Mucosa of rectum (tissue), 2 donors: ENCODE results near the gene CAPN3.

ENCODE experiments used
- H3K27ac ChIP-seq, 2 donors: one replicate each; pipeline ENCODE4 v1.7.0; 2013; ENCODE audit warnings: inconsistent platforms in 2 of 2, low read depth in 2 of 2, low read length in 2 of 2
- H3K27me3 ChIP-seq, 2 donors: one replicate each; pipeline ENCODE4 v1.7.0; 2013; ENCODE audit warnings: low read length in 2 of 2; ENCODE audit not compliant: control insufficient read depth in 2 of 2, insufficient read depth in 2 of 2
- H3K36me3 ChIP-seq, 2 donors: one replicate each; pipeline ENCODE4 v1.7.0; 2013; ENCODE audit warnings: low read length in 2 of 2; ENCODE audit not compliant: control insufficient read depth in 2 of 2, insufficient read depth in 2 of 2
- H3K4me1 ChIP-seq, 2 donors: one replicate each; pipeline ENCODE4 v1.7.0; 2013; ENCODE audit warnings: low read length in 2 of 2, mild to moderate bottlenecking in 1 of 2; ENCODE audit not compliant: control insufficient read depth in 2 of 2, insufficient read depth in 2 of 2
- H3K4me3 ChIP-seq, 2 donors: one replicate each; pipeline ENCODE4 v1.7.0; 2013; ENCODE audit warnings: low read length in 2 of 2
- H3K9ac ChIP-seq, 2 donors: one replicate each; pipeline ENCODE4 v1.7.0; 2013; ENCODE audit warnings: low read length in 2 of 2, low read depth in 1 of 2, mild to moderate bottlenecking in 1 of 2
- H3K9me3 ChIP-seq, 2 donors: one replicate each; pipeline ENCODE4 v1.7.0; 2013; ENCODE audit warnings: low read length in 2 of 2; ENCODE audit not compliant: control insufficient read depth in 2 of 2
- donor health status: healthy.
- donor health status: Normal muscosa, but diverticular disease.

Gene CAPN3

DNA sequence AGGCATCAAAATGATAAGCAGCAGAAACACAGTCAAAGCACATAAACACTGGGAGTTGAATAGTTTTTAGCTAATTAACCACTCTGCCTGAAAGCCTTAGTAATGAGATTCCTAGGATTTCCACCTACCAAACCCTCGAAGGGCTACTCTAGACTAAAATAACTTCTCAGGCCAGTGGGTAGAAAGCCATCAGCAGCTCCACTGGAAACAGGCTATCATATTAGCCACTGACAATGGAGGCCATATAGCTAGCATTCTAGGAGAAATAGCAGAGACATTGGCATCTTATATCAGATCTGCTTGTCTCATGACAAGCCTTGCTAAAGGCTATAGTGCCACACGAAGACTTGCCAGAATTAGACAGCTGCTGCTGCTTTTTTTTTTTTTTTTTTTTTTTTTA, 4.5 kb upstream of the CAPN3 start:
- no peaks in the 10 kb centered on the region for H3K4me1 ChIP-seq
- H3K27ac ChIP-seq: no peak overlapping the region
- peaks cover 37 to 41% of the 10 kb centered on the region in 2 donors for H3K36me3 ChIP-seq
- no peak overlapping the region for H3K4me3 ChIP-seq
- H3K9me3 ChIP-seq: no peaks in the 10 kb centered on the region
- no peaks in the 10 kb centered on the region for H3K27me3 ChIP-seq
- H3K9ac ChIP-seq: no peak overlapping the region

DNA sequence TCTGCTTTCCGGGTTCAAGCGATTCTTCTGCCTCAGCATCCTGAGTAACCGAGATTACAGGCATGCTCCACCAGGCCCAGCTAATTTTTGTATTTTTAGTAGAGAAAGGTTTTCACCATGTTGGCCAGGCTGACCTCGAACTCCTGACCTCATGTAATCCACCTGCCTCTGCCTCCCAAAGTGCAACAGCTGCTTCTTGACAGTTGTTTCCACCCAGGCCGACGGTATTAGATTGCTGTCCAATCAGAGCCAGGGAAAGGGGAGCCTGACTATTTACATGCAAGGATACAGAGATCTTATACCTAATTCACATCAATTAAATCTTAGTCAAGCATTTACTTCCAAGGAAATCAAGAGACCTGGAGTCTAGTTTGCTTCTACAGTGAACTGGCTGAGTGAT, 4.0 kb upstream of the CAPN3 start:
- Histone ChIP-seq H3K9ac (no peak overlapping the region), H3K4me3 (no peak overlapping the region), H3K36me3 (peaks cover 37 to 41% of the 10 kb centered on the region in 2 donors), H3K4me1 (no peaks in the 10 kb centered on the region), H3K27me3 (no peaks in the 10 kb centered on the region), H3K9me3 (no peaks in the 10 kb centered on the region), H3K27ac (no peak overlapping the region)

GRCh38 chr15:42356851-42357250, 2.5 kb upstream of the CAPN3 start:
- no peak overlapping the region for H3K27ac ChIP-seq
- H3K27me3 ChIP-seq: no peaks in the 10 kb centered on the region
- H3K9me3 ChIP-seq: no peaks in the 10 kb centered on the region
- no peaks in the 10 kb centered on the region for H3K4me1 ChIP-seq
- H3K36me3 ChIP-seq: peaks cover 27 to 36% of the 10 kb centered on the region in 2 donors
- H3K4me3 ChIP-seq: no peak overlapping the region
- H3K9ac ChIP-seq: no peak overlapping the region

DNA sequence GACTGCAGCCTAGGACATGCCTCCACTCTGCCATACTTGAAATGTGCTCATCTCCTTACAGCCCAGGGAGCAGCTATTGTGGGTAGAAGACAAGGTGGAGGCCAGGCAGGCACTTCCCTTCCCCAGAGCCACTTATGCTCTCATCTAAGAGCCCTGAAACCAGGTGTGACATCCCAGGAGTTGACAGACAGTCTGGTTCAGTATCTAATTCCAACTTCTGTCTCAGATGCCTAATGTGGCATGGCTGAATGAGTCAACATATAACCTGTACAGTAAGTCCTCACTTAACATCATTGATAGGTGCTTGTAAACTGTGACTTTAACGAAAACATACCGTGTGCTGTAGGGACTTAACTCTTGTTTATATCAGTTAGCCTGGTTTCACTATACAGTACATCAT, 1.2 kb upstream of the CAPN3 start:
- Histone ChIP-seq H3K9me3 (no peaks in the 10 kb centered on the region), H3K27ac (no peak overlapping the region), H3K27me3 (no peaks in the 10 kb centered on the region), H3K36me3 (peaks cover 17 to 25% of the 10 kb centered on the region in 2 donors), H3K9ac (no peak overlapping the region), H3K4me3 (no peak overlapping the region), H3K4me1 (no peaks in the 10 kb centered on the region)

- Histone ChIP-seq H3K9ac (no peak overlapping the region), H3K36me3 (peaks cover 8 to 14% of the 10 kb centered on the region in 2 donors), H3K9me3 (no peaks in the 10 kb centered on the region), H3K4me1 (no peaks in the 10 kb centered on the region), H3K4me3 (no peak overlapping the region), H3K27me3 (no peaks in the 10 kb centered on the region), H3K27ac (no peak overlapping the region)
Observed at GRCh38 chr15:42359985-42360384, 684 bp downstream of the CAPN3 start.

DNA sequence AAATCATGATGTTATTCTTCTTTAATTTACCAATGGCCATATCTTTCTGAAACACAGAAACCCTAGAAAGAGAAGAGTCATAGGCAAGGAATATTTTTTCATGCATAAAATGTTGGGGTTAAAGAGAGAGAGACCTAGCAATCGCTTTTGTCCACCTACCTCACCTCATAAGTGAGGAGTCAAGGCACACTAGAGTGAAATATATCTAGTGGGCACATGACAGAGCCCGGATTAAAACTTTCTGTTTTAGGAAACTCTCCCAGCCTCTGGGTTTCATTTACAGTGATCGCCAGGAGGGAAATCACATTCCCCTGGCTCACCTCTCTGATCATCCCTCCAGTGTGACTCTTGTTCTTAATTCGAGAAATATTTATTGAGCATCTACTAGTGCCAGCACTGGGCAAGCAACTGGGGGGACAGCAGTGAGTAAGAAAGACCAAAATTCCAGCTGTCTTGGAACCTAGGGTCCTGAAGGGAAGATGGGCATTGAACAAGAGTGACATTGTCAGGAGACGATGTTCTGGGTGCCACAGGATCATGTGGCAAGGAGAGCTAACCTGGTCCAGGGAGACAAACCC, 1.3 kb downstream of the CAPN3 start:
- Histone ChIP-seq H3K4me3 (no peak overlapping the region), H3K9me3 (no peaks in the 10 kb centered on the region), H3K27me3 (no peaks in the 10 kb centered on the region), H3K36me3 (peaks cover 8 to 14% of the 10 kb centered on the region in 2 donors), H3K9ac (no peak overlapping the region), H3K4me1 (no peaks in the 10 kb centered on the region), H3K27ac (no peak overlapping the region)

DNA sequence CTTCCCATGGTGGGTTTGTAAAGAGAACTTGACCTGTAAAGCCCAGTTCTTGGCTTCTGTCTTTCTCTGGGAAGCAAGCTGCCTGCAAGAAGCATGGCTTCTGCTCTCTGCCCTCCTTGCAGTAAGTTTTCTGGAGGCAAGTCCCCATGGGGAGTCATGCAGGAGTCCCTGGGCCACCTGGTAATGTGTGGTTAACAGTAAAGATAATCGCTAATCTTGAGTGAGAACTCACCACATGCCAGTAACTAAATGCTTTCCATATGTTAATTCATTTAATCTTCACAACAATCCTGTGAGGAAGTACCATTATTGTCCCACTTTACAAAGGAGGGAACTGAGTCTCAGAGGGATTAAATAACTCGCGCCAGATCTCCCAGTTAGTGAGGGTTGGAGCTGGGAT, 4.2 kb downstream of the CAPN3 start:
- Histone ChIP-seq H3K9me3 (no peaks in the 10 kb centered on the region), H3K27ac (no peak overlapping the region), H3K4me3 (no peak overlapping the region), H3K9ac (no peak overlapping the region), H3K36me3 (peaks cover 0 to 3% of the 10 kb centered on the region in 2 donors), H3K4me1 (no peaks in the 10 kb centered on the region), H3K27me3 (no peaks in the 10 kb centered on the region)

DNA sequence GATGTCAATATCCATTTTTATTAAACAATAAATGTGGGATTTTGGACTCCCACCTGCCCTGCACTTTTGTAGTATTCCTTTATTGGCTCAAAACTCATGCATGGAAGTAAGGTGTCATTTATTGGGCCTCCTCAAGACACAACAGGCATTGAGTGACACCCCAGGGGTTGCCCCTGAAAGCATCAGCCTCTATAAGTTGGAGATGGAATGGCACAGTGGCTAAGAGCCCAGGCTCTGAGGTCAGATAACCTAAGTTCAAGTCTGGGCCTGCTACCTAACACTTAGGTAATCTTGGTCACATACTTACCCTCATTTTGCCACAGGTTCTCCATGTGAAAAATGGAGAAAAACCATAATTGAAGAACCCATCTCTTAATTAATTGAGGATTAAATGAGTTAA, 4.6 kb downstream of the CAPN3 start:
- Histone ChIP-seq H3K9ac (no peak overlapping the region), H3K27ac (no peak overlapping the region), H3K4me3 (no peak overlapping the region), H3K9me3 (no peaks in the 10 kb centered on the region), H3K36me3 (peaks cover 0 to 3% of the 10 kb centered on the region in 2 donors), H3K4me1 (no peaks in the 10 kb centered on the region), H3K27me3 (no peaks in the 10 kb centered on the region)

DNA sequence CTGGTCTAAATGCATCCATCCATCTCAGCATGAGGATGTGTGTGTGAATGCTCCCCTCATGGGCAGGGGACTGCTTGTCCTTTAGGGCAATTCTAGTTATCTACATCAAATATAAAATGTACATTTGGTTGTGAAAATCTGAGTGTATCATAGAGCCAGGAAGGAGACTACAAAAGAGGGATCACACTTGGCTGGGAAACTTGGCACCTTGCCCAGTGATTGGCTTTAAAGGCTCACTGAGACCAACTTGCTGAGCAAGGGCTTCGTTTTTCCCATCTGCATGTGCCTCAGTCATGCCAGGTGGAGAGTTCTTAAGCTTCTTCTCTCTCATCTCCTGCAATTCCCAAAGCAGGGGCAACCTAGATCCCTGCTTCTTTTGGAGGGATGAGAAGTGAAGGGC, 5.2 kb downstream of the CAPN3 start:
- H3K9ac ChIP-seq: no peak overlapping the region
- H3K4me1 ChIP-seq: no peaks in the 10 kb centered on the region
- H3K27ac ChIP-seq: no peak overlapping the region
- no peaks in the 10 kb centered on the region for H3K9me3 ChIP-seq
- no peaks in the 10 kb centered on the region for H3K27me3 ChIP-seq
- no peak overlapping the region for H3K4me3 ChIP-seq
- peaks cover 0 to 3% of the 10 kb centered on the region in 2 donors for H3K36me3 ChIP-seq

- Histone ChIP-seq H3K36me3 (no peaks in the 10 kb centered on the region), H3K9ac (no peak overlapping the region), H3K4me1 (no peaks in the 10 kb centered on the region), H3K9me3 (no peaks in the 10 kb centered on the region), H3K27me3 (no peaks in the 10 kb centered on the region), H3K27ac (no peak overlapping the region), H3K4me3 (no peak overlapping the region)
Observed at GRCh38 chr15:42365921-42366550, 6.7 kb downstream of the CAPN3 start.
